Nucleus accumbens (tissue), 56 donors: ENCODE measurements around the gene MTURN.
A peak's percentile ranks its signal among the peaks of the same experiment; 100 is the strongest.

Experiments used
- DNase-seq, 56 donors: peaks; one replicate each; lab custom pipeline; 2025; lab: John Stamatoyannopoulos, UW

MTURN gene

DNA sequence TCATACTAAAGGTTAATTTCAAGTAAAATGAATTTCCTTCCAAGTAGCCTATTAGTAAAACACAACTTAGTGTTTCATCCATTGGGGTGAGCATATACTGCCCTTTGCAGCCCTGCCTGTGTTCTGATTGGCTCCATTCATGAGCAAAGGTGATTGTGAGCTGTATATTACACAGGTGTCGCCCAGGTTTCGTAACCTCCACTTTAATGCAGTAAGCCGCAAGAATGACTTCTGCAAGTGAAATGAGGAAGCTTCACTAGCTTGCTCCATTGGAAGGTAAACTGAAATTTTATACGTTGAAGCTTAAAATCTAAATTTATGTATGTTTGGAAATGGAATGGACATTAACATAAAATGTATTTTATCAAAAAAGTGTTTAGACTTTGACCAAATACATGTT is 24.4 kb downstream of the MTURN start:
- DNase-seq, result no peak

GRCh38 chr7:30159698-30160143 is 24.9 kb downstream of the MTURN start:
- DNase-seq, result peak in 13 of 56 donors; percentile 12 to 48 (median 22)

DNA sequence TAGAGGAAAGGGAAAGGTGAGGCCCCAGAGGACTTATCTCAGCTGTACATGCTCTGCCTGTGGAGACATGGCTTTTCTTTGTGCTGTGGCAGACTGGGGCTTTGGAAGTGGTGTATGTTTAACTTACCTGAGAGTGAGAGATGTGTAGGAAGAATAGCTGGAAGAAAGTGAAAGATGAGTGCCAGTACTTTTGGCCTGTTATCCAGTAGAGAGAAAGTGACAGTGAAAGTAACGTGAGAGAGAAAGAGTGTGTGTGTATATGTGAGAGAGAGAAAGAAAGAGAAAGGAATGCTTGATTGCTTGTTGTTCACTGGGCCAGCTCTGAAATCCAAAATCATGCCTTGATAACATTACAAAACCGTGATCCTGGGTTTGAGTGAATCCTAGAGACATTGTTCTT is 25.5 kb downstream of the MTURN start:
- DNase-seq, result no peak

GRCh38 chr7:30162133-30162532 is 27.3 kb downstream of the MTURN start:
- DNase-seq, result no peak

GRCh38 chr7:30162622-30163124 is 27.9 kb downstream of the MTURN start:
- peak in 27 of 56 donors; percentile 11 to 59 (median 32) for DNase-seq

DNA sequence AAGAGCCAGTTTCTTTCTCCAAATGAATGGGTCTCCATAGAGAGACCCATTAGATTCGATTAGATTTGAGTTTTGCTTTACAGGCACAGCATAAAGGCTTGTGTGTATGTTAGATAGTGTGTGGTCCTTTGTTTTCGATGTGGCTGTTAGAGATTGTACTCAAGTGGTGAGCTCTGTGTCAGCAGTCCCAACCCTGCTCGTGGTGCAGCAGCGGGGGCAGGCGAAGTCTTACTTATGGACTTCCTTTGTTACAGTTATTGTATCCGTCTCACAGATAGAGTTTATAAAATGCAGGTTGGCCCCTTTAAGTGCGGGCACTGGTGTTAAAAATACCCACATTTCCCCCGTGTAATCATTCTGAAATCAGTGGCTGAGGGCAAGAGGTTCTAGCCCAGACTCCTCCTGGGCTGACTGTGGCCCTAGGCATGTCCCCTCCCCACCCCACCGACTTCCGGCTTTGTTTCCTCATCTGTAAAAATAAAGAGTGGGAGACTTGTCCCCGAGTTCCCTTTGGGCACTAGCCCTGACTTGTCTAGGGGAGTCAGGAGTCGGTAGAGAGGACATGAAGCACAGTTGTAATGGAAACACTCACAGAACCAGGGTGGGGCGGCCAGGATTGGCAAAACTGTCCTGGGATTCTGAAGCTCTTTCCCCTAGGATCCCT is 28.6 kb downstream of the MTURN start:
- peak in 40 of 56 donors; percentile 22 to 79 (median 56) for DNase-seq

DNA sequence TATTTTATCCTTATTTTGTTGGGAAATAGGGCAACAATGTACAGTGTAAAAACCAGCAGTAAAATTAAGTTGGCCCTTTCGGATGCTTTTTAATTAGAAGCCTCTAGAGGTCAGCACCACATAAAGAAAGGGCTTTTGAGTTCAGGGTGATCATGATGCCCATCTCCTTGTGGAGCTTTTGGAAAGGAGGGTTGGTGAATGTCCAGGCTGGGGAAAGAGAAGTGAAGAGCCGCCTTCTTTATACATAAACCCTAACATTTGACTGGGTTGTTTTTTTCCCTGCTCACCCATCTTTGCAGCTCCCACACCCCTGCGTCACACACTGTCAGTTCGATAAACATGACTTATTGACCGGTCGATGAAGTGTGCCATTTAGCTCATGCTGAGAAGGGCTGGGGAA is 29.8 kb downstream of the MTURN start:
- peak in 15 of 56 donors; percentile 13 to 51 (median 28) for DNase-seq

- no peak for DNase-seq
These were observed 30.8 kb downstream of the MTURN start for GRCh38 chr7:30165590-30165989.

DNA sequence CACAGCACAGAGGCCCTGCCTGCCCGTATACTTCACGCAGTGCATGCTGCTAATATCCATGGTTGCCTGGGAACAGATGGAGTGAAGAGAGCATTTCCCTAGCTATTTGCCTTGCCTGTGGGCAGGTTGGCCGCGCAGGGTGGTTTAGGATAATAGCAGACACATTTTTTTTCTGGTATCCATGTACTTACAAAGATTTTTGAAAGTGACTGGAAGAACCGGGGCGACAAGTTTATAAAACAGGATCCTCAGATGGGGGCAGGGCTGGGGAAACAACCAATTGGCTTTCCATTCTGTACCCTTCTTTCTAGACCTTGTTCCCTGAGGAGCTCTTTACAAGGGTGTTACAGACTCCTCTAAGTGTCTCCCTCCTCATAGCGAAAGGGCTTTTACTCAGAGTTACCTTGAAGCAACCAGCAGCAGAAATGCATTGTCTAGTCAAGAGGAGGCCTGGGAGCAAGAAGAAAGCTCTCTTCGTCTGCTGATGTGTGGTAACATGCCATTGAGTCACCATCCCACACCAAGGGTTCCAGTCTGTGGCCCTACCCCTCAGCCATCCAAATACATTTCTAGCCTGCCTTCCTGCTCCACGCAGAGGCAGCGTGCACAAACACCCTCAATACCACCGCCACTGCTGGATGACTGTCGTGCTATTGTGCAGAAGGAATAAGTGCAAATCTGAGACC is 31.5 kb downstream of the MTURN start:
- peak in 1 of 56 donors; percentile 24 for DNase-seq

DNA sequence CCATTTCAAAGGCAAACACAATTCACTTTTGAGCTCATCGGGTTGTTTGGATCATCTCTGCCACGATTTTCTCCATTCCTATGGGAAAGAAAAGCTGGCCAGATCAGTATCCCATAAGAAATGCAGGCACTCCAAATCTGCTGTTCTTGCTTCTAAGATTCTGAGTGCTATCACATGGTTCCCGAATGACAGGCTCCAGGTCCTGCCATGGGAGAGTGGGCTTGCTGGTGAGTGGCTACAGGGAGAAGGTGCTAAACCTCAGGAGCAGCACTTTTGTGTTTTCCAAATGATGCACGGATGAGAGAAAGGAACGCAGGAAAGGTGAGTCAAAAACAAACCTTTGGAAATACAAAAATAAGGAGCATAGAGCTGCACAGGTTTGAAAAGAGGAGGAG is 32.1 kb downstream of the MTURN start:
- DNase-seq, result no peak

- no peak for DNase-seq
These were observed 33.1 kb downstream of the MTURN start for GRCh38 chr7:30167901-30168300.

DNA sequence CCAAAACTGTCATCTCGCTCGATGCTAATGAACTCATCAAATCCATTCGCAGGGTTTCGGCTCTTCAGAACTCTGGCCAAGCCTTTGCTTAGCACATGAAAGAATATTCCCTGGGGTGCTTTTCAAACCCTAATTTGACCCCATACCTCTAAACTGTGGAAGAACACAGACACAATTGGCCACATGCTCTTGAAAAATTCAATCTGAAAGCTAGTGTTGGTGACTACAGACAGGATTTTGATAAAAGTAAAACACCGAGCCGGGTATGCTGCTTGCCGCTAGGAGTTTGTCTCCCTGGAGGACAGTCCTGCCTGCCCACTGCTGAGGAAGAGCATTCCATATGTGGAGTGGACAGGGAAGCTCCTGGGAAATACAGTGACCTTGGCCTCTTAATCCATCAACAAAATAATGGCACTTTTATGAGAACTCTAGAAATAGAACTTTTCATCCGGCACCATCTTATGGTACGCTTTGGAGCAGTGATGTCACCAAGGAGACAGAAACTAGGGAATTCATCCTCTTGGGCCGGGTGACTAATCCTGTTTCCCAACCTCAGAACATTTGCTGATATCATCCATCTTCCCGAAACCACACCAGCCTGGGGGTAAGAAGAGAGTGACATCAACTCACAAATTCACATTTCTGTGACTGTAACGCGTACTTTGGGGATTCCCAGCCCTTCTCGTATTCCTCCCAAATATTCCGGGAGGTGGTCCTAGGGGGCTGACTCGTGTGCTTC is 34.2 kb downstream of the MTURN start:
- peak in 2 of 56 donors; percentile 17 to 28 for DNase-seq

- DNase-seq, result no peak
These were observed 34.8 kb downstream of the MTURN start for GRCh38 chr7:30169579-30169978.

DNA sequence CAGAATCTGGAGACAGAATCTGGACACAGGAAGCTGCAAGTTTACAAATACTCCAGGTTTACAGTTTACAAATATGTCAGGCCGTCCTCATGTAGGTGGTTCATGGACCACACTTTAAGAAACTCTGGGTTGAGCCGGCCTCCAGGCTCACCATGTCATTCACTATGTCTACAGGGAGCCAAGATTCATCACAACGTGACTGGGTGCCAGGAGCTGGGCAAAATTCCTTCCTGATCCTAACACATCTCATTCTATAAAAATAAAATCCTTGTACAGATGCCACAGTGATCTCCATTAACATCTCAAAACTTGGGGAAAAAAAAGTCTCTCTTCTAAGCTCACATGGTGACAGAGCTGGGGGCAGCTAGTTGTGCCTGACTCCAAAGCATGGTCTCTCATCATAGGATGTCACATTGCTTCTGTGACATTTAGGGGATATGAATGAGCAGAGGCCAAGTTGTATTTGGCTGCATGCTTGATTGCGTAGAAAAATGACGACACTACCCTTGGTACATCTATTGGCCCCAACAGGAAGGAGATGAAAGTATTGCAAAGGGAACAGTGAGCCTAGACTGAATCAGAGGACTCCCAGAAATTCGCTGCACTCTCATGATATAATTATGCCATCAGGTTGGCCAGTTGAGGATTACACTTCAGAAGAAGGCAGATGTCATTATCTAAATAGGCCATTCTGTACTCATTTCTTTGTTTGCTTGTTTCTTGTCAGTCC is 35.9 kb downstream of the MTURN start:
- no peak for DNase-seq

DNA sequence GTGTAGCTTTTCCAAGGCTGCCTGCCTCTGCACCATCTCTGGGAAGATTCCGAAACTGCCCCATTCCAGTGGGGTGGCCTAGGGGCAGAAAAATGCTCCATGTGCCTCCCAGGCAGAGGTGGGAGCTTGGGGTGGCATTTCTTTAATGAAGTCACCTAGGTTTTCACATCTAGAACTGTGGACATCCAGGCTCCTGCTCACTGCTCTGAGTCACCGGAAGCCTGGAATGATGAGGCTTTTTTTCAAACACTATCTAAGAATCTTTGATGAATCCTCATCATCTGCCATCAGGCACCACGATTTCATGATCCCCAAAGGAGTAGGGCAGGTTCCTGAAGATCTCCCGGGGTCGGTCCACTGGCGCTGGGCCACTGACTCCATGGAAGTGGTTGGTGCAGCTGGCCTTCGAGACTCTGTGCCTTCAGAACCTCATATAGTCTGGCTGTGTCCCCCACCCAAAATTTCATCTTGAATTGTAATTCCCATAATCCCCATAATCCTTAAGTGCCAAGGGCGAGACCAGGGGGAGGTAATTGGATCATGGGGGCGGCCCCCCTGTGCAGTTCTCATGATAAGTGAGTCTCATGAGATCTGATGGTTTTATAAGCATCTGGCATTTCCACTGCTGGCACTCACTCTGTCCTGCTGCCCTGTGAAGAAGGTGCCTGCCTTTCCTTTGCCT is 37.1 kb downstream of the MTURN start:
- no peak for DNase-seq

DNA sequence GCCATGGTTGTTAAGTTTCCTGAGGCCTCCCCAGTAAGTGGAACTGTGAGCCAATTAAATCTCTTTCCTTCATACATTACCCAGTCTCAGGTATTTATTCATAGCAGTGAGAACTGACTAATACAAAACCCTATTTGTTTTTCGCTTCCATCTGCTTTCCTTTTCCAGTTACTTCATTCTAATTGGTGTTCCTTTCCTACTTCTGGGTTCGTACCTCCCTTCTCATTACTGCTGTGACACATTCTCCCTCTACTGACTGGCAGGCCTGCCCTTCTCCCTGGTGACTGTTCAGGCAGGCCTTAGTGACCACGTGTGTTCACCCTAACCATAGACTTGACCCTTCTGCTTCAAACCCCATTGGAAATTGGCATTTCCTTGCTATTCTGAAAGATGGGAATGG is 37.7 kb downstream of the MTURN start:
- DNase-seq, result no peak

GRCh38 chr7:30173058-30173897 is 38.5 kb downstream of the MTURN start:
- peak; percentile 22 to 98 (median 88) for DNase-seq

- DNase-seq, result no peak
These were observed 40.4 kb downstream of the MTURN start for GRCh38 chr7:30175180-30175579.

DNA sequence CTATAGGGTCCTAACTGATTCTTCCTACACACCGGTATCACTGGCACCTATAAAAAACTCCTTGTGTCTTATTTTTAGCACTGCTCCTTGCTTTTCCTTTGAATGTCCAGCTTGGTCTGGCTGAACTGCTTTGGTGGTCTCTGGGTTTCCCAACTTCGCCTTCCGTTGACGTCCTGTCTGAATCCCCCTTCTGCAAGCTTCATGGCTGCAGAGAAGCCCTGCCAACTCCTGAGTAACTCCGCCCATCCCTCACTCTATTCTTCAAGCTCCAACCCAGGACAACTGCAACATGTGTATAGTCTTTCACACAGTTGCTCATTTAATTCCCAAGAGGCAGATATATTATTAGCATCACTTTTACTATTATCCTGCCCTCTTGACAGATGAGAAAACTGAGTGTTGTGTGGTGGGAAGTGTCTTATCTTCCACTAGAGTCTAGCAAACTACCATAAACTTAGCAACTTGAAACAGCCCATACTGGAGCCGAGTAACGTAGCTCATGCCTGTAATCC is 40.9 kb downstream of the MTURN start:
- DNase-seq, result no peak
